SK-N-SH treated with all-trans-retinoic acid at 6 μM for 48 hours (cell line): ENCODE results near the gene GRIK5.

Source experiments
- CSRNP3 ChIP-seq: fragments of 250-450 bp; sonication (Bioruptor Pico); IDR thresholded peaks from 2 replicates; pipeline ENCODE4 v1.5.1; 2021; ENCODE audit warnings: mild to moderate bottlenecking, moderate library complexity
- ESRRG ChIP-seq: fragments of 250-450 bp; sonication (Bioruptor Pico); IDR thresholded peaks from 2 replicates; pipeline ENCODE4 v1.6.1; 2021; ENCODE audit warnings: mild to moderate bottlenecking
- ISL1 ChIP-seq: fragments of 250-450 bp; sonication (Bioruptor Pico); IDR thresholded peaks from 2 replicates; pipeline ENCODE4 v2.1.2; 2022; ENCODE audit warnings: mild to moderate bottlenecking, moderate library complexity
- PATZ1 ChIP-seq: fragments of 250-450 bp; sonication (Bioruptor Pico); IDR thresholded peaks from 2 replicates; pipeline ENCODE4 v1.8.0; 2020; ENCODE audit warnings: mild to moderate bottlenecking, moderate library complexity, borderline replicate concordance
- RARB ChIP-seq: fragments of 250-450 bp; sonication (Bioruptor Pico); IDR thresholded peaks from 2 replicates; pipeline ENCODE4 v1.8.0; 2021; ENCODE audit warnings: mild to moderate bottlenecking, moderate library complexity
- SNAI2 ChIP-seq: fragments of 250-450 bp; sonication (Bioruptor Pico); IDR thresholded peaks from 2 replicates; pipeline ENCODE4 v1.5.0; 2020; ENCODE audit warnings: mild to moderate bottlenecking, moderate library complexity
- TSHZ2 ChIP-seq: fragments of 250-450 bp; sonication (Bioruptor Pico); IDR thresholded peaks from 2 replicates; pipeline ENCODE4 v1.5.0; 2020; ENCODE audit warnings: mild to moderate bottlenecking, moderate library complexity
- ZNF565 ChIP-seq: fragments of 450-650 bp; formaldehyde crosslinking; conservative IDR thresholded peaks from 2 replicates; pipeline ENCODE4 v1.5.0; 2020; ENCODE audit warnings: low read depth, mild to moderate bottlenecking, moderate library complexity
- TF ChIP-seq, protein P1 (sequence below): fragments of 250-450 bp; sonication (Bioruptor Pico); IDR thresholded peaks from 2 replicates; pipeline ENCODE4 v1.5.1; 2020; ENCODE audit warnings: low read depth, mild to moderate bottlenecking, moderate library complexity

- no peak for TF ChIP-seq ISL1 (CRISPR knock-in tag)
- TF ChIP-seq RARB (CRISPR knock-in tag), result no peak
- TF ChIP-seq, protein P1, sequence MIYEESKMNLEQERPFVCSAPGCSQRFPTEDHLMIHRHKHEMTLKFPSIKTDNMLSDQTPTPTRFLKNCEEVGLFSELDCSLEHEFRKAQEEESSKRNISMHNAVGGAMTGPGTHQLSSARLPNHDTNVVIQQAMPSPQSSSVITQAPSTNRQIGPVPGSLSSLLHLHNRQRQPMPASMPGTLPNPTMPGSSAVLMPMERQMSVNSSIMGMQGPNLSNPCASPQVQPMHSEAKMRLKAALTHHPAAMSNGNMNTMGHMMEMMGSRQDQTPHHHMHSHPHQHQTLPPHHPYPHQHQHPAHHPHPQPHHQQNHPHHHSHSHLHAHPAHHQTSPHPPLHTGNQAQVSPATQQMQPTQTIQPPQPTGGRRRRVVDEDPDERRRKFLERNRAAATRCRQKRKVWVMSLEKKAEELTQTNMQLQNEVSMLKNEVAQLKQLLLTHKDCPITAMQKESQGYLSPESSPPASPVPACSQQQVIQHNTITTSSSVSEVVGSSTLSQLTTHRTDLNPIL (CRISPR knock-in tag), result no peak
- TF ChIP-seq CSRNP3 (CRISPR knock-in tag), result no peak
- TF ChIP-seq ZNF565, result no peak
- no peak for TF ChIP-seq SNAI2 (CRISPR knock-in tag)
- TF ChIP-seq TSHZ2 (CRISPR knock-in tag), result no peak
- no peak for TF ChIP-seq ESRRG (CRISPR knock-in tag)
- no peak for TF ChIP-seq PATZ1 (CRISPR knock-in tag)
These were observed 41.4 kb upstream of the GRIK5 start for GRCh38 chr19:42111384-42111783.
